Skeletal muscle cell (primary cell): Measurements from ENCODE around the gene NFAM1.

Experiments used
- DNase-seq: peaks from one replicate; pipeline ENCODE4 v3.0.0-alpha.2; 2010; ENCODE audit warnings: low read depth
- H3K4me3 ChIP-seq: 2 replicates; pipeline ENCODE4 v1.5.1; 2011; ENCODE audit warnings: low read depth, mild to moderate bottlenecking, control low read depth, low read length, moderate library complexity

NFAM1 gene

GRCh38 chr22:42367980-42368378 lies 64.2 kb downstream of the NFAM1 start:
- H3K4me3 ChIP-seq = peak overlapping the region; percentile 50

GRCh38 chr22:42366806-42367581 lies 65.2 kb downstream of the NFAM1 start:
- no peak overlapping the region for H3K4me3 ChIP-seq
- no peak for DNase-seq

More at GRCh38 chr22:42367980-42368378, 64.2 kb downstream of the NFAM1 start:
- no peak for DNase-seq

GRCh38 chr22:42365942-42366695 lies 66.1 kb downstream of the NFAM1 start:
- no peak for DNase-seq
- H3K4me3 ChIP-seq = no peak overlapping the region

GRCh38 chr22:42365111-42365865 lies 66.9 kb downstream of the NFAM1 start:
- H3K4me3 ChIP-seq = no peak overlapping the region
- DNase-seq = no peak

- DNase-seq = no peak
- H3K4me3 ChIP-seq = no peak overlapping the region
Measured at GRCh38 chr22:42364604-42365110, 67.5 kb downstream of the NFAM1 start.

- DNase-seq = no peak
- H3K4me3 ChIP-seq = no peak overlapping the region
Measured at GRCh38 chr22:42363892-42364291, 68.3 kb downstream of the NFAM1 start.

GRCh38 chr22:42361523-42361922 lies 70.7 kb downstream of the NFAM1 start:
- H3K4me3 ChIP-seq = no peak overlapping the region
- DNase-seq = no peak

GRCh38 chr22:42360348-42360747 lies 71.9 kb downstream of the NFAM1 start:
- DNase-seq = no peak
- H3K4me3 ChIP-seq = no peak overlapping the region

- no peak overlapping the region for H3K4me3 ChIP-seq
- no peak for DNase-seq
Measured at GRCh38 chr22:42358643-42359558, 73.3 kb downstream of the NFAM1 start.

GRCh38 chr22:42357634-42358296 lies 74.4 kb downstream of the NFAM1 start:
- H3K4me3 ChIP-seq = no peak overlapping the region
- no peak for DNase-seq

GRCh38 chr22:42357221-42357620 lies 75.0 kb downstream of the NFAM1 start:
- H3K4me3 ChIP-seq = no peak overlapping the region
- DNase-seq = no peak

GRCh38 chr22:42356533-42356932 lies 75.7 kb downstream of the NFAM1 start:
- DNase-seq = no peak
- no peak overlapping the region for H3K4me3 ChIP-seq

GRCh38 chr22:42353883-42354727 lies 78.1 kb downstream of the NFAM1 start:
- H3K4me3 ChIP-seq = no peak overlapping the region
- no peak for DNase-seq

- no peak overlapping the region for H3K4me3 ChIP-seq
- no peak for DNase-seq
Measured at GRCh38 chr22:42350373-42350772, 81.8 kb downstream of the NFAM1 start.

- H3K4me3 ChIP-seq = no peak overlapping the region
- no peak for DNase-seq
Measured at GRCh38 chr22:42347281-42347824, 84.8 kb downstream of the NFAM1 start.

- H3K4me3 ChIP-seq = no peak overlapping the region
- no peak for DNase-seq
Measured at GRCh38 chr22:42346722-42347121, 85.5 kb downstream of the NFAM1 start.

- no peak for DNase-seq
- no peak overlapping the region for H3K4me3 ChIP-seq
Measured at GRCh38 chr22:42345458-42345857, 86.7 kb downstream of the NFAM1 start.
